Suppressor macrophage treated with lipopolysaccharide for 4 hours (primary cell): ENCODE results near the gene RNU1-4.
"Not testable (repeated sequence)": the region's sequence is repeated elsewhere in the genome, so short reads cannot be mapped to it uniquely, and the experiment has no call there.

ENCODE experiments used
- DNase-seq: peaks from one replicate; pipeline ENCODE4 v3.0.0-alpha.2; 2020

The RNU1-4 gene

DNA sequence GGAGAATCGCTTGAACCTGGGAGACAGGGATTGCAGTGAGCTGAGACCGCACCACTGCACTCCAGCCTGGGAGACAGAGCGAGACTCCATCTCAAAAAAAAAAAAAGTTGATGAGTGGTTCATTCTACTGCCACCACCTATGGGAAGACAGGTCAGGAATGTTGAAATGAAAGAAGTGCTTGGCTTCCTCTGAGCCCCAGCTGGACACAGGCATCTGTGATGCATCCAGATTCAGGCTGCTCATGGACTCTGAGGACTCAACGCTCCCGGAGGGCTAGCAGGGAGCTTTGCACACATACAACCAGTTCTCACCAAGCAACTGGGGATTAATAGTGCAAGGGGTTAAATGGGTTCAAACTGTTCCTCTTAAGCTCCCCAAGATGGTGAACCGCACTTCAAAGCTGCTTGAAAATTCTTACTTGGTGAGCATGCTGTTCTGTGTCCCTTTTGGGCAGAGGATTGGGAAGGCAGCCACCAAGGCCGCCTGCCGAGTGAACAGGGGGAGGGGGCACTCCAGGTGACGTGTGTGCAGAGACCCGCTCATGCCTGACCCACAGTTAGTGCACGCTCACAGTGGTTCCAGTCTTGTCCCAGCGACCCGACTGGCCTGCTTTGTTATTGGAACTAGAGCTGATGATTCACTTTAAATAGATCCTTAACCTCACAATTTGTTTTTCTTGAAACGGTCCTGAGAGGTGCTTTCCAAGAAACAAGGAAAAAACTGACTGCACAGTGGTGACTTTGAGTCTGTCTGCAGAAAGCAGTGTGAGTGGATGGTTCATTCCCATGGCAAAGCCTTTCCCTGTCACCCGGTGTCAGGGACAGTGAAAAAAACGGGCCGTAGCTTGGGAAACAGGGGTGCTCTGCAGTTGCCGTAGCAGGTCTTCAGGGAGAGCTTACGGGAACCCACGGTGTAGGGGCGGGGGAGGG lies 32.2 kb downstream of the RNU1-4 start:
- DNase-seq: not testable (repeated sequence)

DNA sequence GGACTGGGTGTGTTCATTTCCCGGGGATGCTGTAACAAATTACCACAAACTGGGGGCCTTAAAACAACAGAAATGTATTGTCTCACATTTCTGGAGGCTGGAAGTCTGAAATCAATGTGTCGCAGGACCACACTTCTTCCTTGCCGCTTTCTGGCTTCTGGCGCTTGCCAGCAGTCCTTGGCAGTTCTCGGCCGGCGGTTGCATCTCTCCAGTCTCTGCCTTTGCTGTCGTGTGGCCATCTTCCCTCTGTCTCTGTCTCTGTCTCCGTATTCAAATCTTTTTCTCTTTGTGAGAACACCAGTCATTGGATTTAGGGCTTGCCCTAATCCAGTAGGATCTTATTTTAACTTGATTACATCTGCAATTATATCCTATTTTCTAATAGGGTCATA lies 32.9 kb downstream of the RNU1-4 start:
- DNase-seq: not testable (repeated sequence)

DNA sequence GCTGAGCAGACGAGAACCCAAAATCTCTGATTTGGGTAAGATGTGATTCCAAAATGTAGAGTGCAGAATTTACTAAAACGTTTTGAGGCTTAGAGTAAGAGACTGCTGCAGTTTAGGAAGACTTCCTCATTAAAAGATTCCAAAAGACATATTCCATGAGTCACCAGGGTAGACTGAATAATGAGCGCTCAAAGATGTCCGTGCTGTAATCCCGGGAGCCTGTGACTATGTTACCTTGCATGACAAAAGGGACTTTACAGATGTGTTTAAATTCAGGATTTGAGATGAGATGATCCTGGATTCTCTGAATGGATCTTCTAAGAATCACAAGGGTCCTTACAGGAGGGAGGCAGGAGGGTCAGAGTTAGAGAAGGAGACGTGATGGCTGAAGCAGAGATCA lies 33.4 kb downstream of the RNU1-4 start:
- not testable (repeated sequence) for DNase-seq

DNA sequence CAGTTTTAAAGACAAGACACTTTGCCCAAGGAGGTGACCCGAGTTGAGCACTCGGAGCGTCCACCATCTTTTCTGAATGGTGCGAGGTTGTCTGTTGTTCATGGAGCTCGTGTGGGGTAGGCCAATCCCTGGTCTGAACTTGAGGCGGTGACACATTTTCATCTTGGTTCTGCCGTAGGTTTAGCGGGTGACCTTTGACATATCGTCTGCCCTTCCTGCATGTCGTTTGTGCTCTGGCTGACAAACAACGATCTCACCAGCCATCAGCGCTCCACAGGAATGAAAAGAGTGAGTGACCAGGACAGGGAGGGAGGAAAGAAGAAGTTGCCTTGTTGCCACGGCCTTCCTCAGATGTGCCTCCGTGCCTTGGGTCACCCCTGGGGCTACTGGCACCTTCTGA lies 34.5 kb downstream of the RNU1-4 start:
- DNase-seq: not testable (repeated sequence)

DNA sequence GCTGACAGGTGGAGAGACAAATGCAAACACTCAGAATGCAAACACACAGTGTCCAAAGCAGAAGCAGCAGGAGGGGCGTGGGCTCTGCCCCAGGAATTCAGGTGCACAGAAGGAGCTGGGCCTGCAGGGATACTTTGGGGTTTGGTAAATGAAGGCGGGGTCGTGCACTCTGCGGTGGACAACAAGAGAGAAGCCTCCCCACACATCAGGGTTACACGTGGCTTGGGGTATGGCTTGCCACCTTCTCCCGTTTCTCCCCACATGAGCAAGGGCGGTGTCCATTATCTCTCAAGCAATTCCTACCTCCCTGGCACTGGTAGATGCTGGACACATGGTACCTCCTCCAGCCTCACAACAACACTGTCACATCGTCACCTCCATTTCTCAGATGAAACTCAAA lies 35.0 kb downstream of the RNU1-4 start:
- DNase-seq: not testable (repeated sequence)

DNA sequence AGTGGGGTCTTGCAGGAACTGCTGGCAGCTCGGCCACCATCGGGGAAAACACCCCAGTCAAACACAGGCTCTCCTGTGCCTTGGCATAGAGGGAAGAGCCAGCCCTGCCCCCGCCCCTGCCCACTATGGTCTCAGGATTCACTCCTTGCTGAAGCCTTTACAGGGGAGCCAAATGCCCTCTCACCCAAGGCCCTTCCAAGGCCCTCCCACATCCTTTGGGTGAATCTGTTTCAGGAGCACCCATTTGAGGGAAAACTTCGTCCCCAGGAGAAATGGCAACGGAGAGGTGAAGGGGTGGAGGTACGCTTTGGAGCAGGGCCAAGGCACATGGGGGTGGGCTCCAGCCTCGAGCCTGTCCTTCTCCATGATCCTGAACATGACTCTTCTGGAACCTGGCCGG lies 35.9 kb downstream of the RNU1-4 start:
- not testable (repeated sequence) for DNase-seq

DNA sequence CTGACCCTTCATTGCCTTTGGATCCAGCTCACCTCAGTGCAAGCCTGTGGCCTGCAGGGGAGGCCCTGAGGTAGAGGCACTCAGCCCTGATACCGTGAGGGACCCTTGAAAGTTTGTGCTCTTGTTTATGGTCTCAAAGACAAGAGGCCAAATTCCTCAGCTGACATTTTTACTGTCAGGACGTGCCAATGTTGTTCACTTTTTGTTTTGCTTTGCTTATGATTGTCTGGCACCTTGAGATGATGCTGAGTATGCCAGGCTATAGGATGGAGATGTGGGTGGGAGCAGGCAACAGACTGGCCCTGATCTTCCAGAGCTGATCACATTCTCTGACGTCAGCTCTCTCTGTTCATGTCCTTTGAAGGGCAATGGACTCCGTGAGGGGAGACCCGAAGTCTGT lies 36.5 kb downstream of the RNU1-4 start:
- DNase-seq: not testable (repeated sequence)

DNA sequence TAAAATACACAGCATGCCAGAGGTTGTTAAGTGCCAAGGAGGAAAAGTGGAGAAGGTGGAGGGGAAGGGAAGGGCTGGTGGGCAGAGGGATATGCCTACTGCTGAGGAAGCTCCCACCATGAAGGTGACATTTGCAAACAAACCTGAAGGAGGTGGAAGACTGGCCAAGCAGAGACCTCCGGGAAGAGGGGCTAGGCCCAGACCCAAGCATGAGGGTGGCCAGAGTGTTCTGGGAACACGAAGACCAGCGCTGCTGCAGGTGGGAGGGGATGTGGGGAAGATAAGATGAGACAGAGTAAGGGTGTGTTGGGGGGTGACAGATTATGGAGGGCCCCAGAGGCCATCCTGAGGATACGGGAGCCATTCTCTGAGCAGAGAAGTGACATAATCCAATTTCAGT lies 37.5 kb downstream of the RNU1-4 start:
- DNase-seq: not testable (repeated sequence)

DNA sequence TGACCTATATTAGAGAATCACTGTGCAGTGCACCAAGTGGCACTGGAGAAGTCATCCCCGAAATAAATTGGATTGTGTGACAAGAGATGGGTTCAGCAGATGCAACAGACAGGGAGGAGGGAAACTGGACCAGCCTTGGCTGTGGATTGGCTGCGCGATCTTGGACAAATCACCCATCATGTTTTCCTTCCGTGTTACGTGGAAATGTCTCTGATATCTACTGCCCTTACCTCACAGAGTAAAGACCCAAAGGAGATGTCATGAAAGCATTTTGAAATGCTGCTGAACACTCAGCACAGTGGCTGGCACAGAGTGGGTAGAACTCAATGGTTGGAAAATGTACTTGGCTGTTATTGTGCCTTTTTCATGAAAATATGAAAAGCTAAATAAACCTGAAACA lies 39.2 kb downstream of the RNU1-4 start:
- DNase-seq: not testable (repeated sequence)

DNA sequence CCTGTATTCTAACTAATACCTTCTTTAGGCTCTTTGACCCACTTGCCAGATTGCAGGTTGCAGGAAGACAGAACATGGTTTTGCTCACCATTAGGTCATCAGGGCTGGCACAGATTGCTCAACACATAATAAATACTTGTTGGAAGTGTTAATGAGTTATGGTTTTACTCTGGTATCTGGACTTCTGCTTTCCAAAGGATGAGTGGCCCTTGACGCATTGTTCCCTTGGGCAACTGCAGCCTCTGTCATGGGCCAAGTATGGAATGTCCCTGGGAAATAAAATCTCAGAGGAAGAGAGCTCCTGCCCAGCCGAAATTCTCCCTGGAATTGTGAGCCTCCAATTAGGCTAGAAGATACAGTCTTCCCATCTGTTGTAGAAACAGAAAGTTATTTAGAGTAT lies 40.7 kb downstream of the RNU1-4 start:
- not testable (repeated sequence) for DNase-seq

DNA sequence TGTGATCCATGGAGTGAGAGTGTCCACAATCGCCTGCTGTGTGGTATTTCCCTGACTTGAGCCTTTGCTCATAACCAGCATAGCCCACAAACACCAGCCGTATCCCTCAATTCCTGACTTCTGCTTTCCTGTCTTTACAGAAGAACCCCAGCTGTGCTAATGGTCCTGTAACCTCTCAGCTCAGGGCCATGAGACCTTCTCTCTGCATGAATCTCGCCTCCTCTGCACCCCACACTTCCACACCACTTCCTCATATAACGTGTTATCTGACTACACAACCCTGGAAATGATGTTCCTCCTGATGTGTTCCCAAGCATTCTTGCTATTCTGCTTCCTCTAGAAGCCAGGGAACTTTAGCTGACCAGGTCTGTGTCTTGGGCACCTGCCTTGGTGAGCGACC lies 41.3 kb downstream of the RNU1-4 start:
- peak; percentile 49 for DNase-seq

DNA sequence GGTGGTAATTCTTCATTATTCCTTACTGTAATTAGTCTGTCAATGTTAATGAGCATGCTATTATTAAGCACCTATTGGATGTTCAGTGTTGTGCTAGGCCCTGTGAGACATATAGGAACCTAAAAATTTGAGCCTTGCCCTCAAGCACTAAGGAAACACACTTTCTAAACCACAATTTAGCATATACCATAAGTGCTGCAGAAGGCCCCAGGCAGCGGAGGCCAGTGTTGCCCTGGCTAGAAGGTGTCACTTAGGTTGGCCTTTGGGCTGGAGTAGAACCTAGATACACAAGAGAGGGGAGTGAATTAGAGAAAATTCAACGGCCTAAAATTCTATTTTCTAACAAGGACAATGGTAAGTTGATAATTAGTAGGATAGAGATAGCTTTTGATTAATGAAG lies 44.6 kb downstream of the RNU1-4 start:
- DNase-seq: not testable (repeated sequence)

DNA sequence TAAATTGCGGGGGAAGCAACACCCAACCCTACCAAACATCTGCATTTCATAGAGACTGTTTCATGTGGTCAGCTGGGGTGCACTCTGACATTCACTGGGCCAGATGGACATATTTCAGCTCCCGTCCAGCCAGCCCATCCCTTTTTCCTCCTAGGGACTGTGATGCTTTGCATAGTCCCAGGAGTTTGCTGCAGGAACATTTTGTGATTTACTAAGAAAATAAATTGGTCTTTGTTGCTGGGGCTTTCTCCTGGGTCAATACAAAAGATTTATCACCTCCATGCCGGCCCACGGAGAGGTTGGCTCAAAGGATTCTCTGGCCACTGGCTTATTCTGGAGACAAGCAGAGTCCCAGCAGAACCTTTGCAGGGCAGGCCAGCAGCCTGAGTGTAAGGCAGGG lies 46.0 kb downstream of the RNU1-4 start:
- not testable (repeated sequence) for DNase-seq

DNA sequence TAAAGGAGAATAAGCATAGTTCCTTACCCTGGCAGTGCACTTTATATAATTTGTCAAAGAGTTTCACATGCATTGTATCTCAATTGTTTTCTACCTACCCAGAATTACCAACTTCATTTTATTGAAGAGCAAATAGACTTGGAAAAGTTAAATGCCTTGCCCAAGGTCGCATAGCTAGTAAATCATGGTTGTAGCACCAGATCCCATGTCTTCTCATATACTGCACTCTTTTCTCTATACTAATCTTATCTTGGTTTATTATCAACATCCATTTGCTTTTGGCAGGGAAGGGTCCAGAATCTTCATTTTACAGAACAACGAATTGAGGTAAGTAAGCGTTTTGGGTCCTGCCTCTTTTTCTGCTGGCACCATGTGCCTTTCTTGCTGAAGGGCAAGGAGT lies 46.9 kb downstream of the RNU1-4 start:
- DNase-seq: not testable (repeated sequence)

DNA sequence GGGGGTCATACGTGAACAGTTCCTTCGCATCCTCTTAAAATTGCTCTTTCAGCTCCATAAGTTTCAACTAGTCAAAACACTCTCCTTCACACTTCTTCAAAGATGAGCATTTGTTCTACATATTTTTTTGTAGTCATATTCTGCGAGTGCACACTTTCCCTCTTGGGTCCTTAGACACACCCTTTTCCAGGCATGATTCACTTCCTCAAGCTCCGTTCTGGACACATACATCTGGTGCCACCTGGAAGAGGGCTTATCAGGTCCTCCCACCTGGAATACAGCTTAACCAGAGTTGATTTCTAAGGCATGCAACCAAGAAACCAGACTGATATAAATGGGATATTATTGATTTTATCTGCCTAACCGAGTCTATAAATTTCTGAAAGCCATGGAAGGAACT lies 47.4 kb downstream of the RNU1-4 start:
- not testable (repeated sequence) for DNase-seq
